Measurements from ENCODE around the gene RPP14. TPM values are rescaled to one million over a fixed set of nuclear protein-coding genes. Genes with fewer than 3 reads are reported as not detected.

The RPP14 gene
- total and polyA plus RNA-seq, 10 of the 15 experiments (the other 5 are each of a cell fraction or from before 2014, with no cell fraction given): 9.1 to 21.2 (median 12.7) TPM

DNA sequence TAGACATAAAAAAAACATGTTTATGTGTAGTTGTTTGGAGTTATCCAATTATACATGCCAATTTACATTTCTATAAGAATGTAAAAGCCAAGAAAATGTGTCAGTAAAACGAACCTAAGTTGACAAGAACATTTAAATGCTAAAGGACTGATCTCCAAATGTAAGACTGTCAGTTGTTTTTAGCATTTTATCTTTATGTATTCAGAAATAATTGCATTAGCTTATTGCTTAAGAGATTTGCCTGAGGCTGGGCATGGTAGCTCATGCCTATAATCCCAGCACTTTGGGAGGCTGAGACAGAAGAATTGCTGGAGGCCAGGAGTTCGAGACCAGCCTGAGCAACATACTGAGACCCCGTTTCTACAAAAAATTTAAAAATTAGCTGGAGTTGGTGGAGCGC lies 53.6 kb downstream of the RPP14 start:
- POLR2A ChIA-PET: no interaction called here
- peaks cover 19% of the 10 kb centered on the region for H3K4me1 ChIP-seq (ENCODE audit: control insufficient read depth, insufficient read depth, low read length)
- intact Hi-C loops (cut with micrococcal nuclease; ENCODE audit: unreplicated experiment): no loop called here

More for the DNA sequence above, 53.6 kb downstream of the RPP14 start:
- no peak overlapping the region for H3K27ac ChIP-seq (ENCODE audit: control insufficient read depth, insufficient read depth)
- no peaks in the 10 kb centered on the region for H3K27me3 ChIP-seq (replicated peaks in 1 of 2; ENCODE audit: control insufficient read depth in 2 of 2, insufficient read depth in 2 of 2, low read length in 1 of 2)
- no peak overlapping the region for H3K4me2 ChIP-seq (ENCODE audit: control insufficient read depth, insufficient read depth)
- in situ Hi-C loops (cut with MboI): no loop called here
- no peaks in the 10 kb centered on the region for H3K36me3 ChIP-seq (ENCODE audit: control insufficient read depth in 2 of 2, insufficient read depth in 2 of 2, low read length in 1 of 2)
- ChIA-PET RAD21 (ENCODE audit: unreplicated experiment) (interaction anchor here (1.9 kb wide), 1 partner anchor 9 kb away, joined by 7 read pairs; no protein-coding TSS in a partner anchor), SMC1A (ENCODE audit: uncharacterized antibody, unreplicated experiment) (interaction anchor here (1.4 to 1.7 kb wide), 2 partner anchors 29 to 38 kb away, joined by 3 to 4 read pairs; no protein-coding TSS in a partner anchor), CTCF (no interaction called here)
- H2AFZ ChIP-seq (ENCODE audit: control insufficient read depth, low read depth, low read length): no peak overlapping the region
- FAIRE-seq (no peak), DNase-seq (ENCODE audit: low read depth, low spot score) (no peak), ATAC-seq (no peak)
- no peaks in the 10 kb centered on the region for H3K9me3 ChIP-seq (replicated peaks; ENCODE audit: control insufficient read depth, insufficient read depth, low read length)
- WGBS (ENCODE audit: insufficient coverage, insufficient replicate concordance, low lambda C conversion rate, missing lambda C conversion rate): 42% methylated on average over 4 of the region's 4 CpGs
- H3K9ac ChIP-seq (ENCODE audit: control insufficient read depth, insufficient read depth, low read length): no peak overlapping the region
- no TSS peak for BruUV-seq (replicated peaks)
- H3K79me2 ChIP-seq (ENCODE audit: control insufficient read depth, insufficient read depth, low read length): no peaks in the 10 kb centered on the region; the same call in 1 of the 2 replicates
- TF ChIP-seq MTA2 (IDR thresholded peaks at IDR 0.05; ENCODE audit: low read depth): no peak
- TF ChIP-seq LARP7 (IDR thresholded peaks at IDR 0.05): no peak
- TF ChIP-seq GABPA (IDR thresholded peaks at IDR 0.05; ENCODE audit: low read depth): no peak
- TF ChIP-seq EGR1 (IDR thresholded peaks at IDR 0.05; ENCODE audit: borderline replicate concordance in 1 of 2, low read depth in 2 of 2, low read length in 2 of 2): no peak
- no peak for TF ChIP-seq FOXM1 (IDR thresholded peaks at IDR 0.05; ENCODE audit: low read depth, low read length)
- no peak for TF ChIP-seq TCF12 (IDR thresholded peaks at IDR 0.05; ENCODE audit: low read depth, low read length)
- TF ChIP-seq FOXK2 (IDR thresholded peaks at IDR 0.05): no peak
- no peak for TF ChIP-seq EP300 (IDR thresholded peaks at IDR 0.05; ENCODE audit: borderline replicate concordance in 1 of 2, control insufficient read depth in 1 of 2, low read depth in 2 of 2, low read length in 2 of 2)
- no peak for TF ChIP-seq BACH1 (IDR thresholded peaks at IDR 0.05; ENCODE audit: borderline replicate concordance)
- TF ChIP-seq PAX5 (IDR thresholded peaks at IDR 0.05; ENCODE audit: borderline replicate concordance, low read depth, low read length): no peak
- TF ChIP-seq, protein P1, sequence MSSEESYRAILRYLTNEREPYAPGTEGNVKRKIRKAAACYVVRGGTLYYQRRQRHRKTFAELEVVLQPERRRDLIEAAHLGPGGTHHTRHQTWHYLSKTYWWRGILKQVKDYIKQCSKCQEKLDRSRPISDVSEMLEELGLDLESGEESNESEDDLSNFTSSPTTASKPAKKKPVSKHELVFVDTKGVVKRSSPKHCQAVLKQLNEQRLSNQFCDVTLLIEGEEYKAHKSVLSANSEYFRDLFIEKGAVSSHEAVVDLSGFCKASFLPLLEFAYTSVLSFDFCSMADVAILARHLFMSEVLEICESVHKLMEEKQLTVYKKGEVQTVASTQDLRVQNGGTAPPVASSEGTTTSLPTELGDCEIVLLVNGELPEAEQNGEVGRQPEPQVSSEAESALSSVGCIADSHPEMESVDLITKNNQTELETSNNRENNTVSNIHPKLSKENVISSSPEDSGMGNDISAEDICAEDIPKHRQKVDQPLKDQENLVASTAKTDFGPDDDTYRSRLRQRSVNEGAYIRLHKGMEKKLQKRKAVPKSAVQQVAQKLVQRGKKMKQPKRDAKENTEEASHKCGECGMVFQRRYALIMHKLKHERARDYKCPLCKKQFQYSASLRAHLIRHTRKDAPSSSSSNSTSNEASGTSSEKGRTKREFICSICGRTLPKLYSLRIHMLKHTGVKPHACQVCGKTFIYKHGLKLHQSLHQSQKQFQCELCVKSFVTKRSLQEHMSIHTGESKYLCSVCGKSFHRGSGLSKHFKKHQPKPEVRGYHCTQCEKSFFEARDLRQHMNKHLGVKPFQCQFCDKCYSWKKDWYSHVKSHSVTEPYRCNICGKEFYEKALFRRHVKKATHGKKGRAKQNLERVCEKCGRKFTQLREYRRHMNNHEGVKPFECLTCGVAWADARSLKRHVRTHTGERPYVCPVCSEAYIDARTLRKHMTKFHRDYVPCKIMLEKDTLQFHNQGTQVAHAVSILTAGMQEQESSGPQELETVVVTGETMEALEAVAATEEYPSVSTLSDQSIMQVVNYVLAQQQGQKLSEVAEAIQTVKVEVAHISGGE (CRISPR knock-in tag; IDR thresholded peaks at IDR 0.05): no peak
- TF ChIP-seq BHLHE40 (IDR thresholded peaks at IDR 0.05; ENCODE audit: borderline replicate concordance in 1 of 2, low read depth in 2 of 2, low read length in 1 of 2): no peak
- no peak for TF ChIP-seq NFIC (IDR thresholded peaks at IDR 0.05; ENCODE audit: low read depth, low read length)
- no peak for TF ChIP-seq MXI1 (IDR thresholded peaks at IDR 0.05; ENCODE audit: low read depth, low read length)
- no peak overlapping the region for H3K4me3 ChIP-seq
- no peaks in the 10 kb centered on the region for H4K20me1 ChIP-seq (ENCODE audit: control insufficient read depth, insufficient read depth)

All from GM12878 (cell line).